ENCODE measurements around the gene CEP72.
"Not testable (repeated sequence)": the region's sequence is repeated elsewhere in the genome, so short reads cannot be mapped to it uniquely, and the experiment has no call there.

DNA sequence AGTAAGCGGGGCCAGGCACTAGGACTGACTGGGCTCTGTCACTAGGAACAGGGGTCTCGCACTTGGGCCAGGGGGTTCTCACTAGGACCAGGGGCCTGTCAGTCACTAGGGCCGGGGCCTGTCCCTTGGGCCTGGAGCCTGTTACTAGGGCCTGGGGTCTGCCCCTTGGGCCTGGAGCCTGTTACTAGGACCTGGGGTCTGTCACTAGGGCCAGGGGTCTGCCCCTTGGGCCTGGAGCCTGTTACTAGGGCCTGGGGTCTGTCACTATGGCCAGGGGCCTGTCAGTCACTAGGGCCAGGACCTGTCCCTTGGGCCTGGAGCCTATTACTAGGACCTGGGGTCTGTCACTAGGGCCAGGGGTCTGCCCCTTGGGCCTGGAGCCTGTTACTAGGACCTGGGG is 70.1 kb downstream of the CEP72 start:
- TF ChIP-seq POLR2A (IDR thresholded peaks at IDR 0.05; ENCODE audit: low read length); GATA1 (IDR thresholded peaks at IDR 0.05; ENCODE audit: low read depth, low read length): not testable (repeated sequence)
